ENCODE measurements around the gene YWHAQ. TPM values are rescaled to one million over a fixed set of nuclear protein-coding genes. Genes with fewer than 3 reads are reported as not detected.

Gene YWHAQ
- polyA plus RNA-seq, 2 of the 4 experiments (the other 2 are of a cell fraction): 661 to 833 TPM

GRCh38 chr2:9668687-9669345 lies 38.0 kb upstream of the YWHAQ start:
- CTCF ChIA-PET: interaction anchor here (1.2 to 2.1 kb wide), 2 partner anchors 12 to 34 kb away, joined by 3 to 7 read pairs; no protein-coding TSS in a partner anchor

GRCh38 chr2:9667826-9668225 lies 37.0 kb upstream of the YWHAQ start:
- 96% methylated on average over 3 of the region's 3 CpGs for WGBS (ENCODE audit: missing lambda C conversion rate)
- Histone ChIP-seq H3K4me2 (no peak overlapping the region), H3K4me3 (no peak overlapping the region), H3K9me3 (no peaks in the 10 kb centered on the region), H3K4me1 (peaks cover 27% of the 10 kb centered on the region), H3K27ac (peak overlapping the region; percentile 29 to 71; a peak in 4 of 6 replicates)
- POLR2A ChIA-PET: no interaction called here
- FAIRE-seq (no peak), DNase-seq (ENCODE audit: low read depth in 1 of 2, low spot score in 1 of 2) (no peak), ATAC-seq (no peak)
- CTCF ChIA-PET: interaction anchor here (1.6 to 2.0 kb wide), 3 partner anchors 8 to 102 kb away, joined by 4 to 6 read pairs (median 6); no protein-coding TSS in a partner anchor
- TF ChIP-seq RARB (CRISPR knock-in tag; IDR thresholded peaks at IDR 0.05) (no peak), ZC3H11A (IDR thresholded peaks at IDR 0.05) (no peak), ZNF302 (CRISPR knock-in tag; IDR thresholded peaks at IDR 0.05) (no peak), ATOH8 (CRISPR knock-in tag; IDR thresholded peaks at IDR 0.05; ENCODE audit: low read depth) (no peak), CBX8 (IDR thresholded peaks at IDR 0.05) (no peak), HDAC2 (IDR thresholded peaks at IDR 0.05) (no peak)

More at GRCh38 chr2:9668687-9669345, 38.0 kb upstream of the YWHAQ start:
- Histone ChIP-seq H3K27ac (peak overlapping the region; percentile 21 to 71; a peak in 5 of 6 replicates), H3K4me1 (peaks cover 27% of the 10 kb centered on the region), H3K9me3 (no peaks in the 10 kb centered on the region), H3K4me2 (peak overlapping the region; percentile 12; the same call in 2 of the 3 replicates), H3K4me3 (no peak overlapping the region)
- 45% methylated on average over 5 of the region's 5 CpGs for WGBS (ENCODE audit: missing lambda C conversion rate)
- POLR2A ChIA-PET: no interaction called here
- ATAC-seq: peak; percentile 10 to 43; a peak in 3 of 6 replicates
- no peak for FAIRE-seq
- no peak for DNase-seq (ENCODE audit: low read depth in 1 of 2, low spot score in 1 of 2)
- no peak for TF ChIP-seq RCOR1 (IDR thresholded peaks at IDR 0.05; ENCODE audit: low read depth, low read length)
- TF ChIP-seq CHD2 (IDR thresholded peaks at IDR 0.05; ENCODE audit: low read length, partially characterized antibody): no peak
- no peak for TF ChIP-seq FOSB (CRISPR knock-in tag; IDR thresholded peaks at IDR 0.05)
- TF ChIP-seq MAFK (IDR thresholded peaks at IDR 0.05; ENCODE audit: partially characterized antibody): no peak
- no peak for TF ChIP-seq POLR2A (IDR thresholded peaks at IDR 0.05; ENCODE audit: low read length)
- TF ChIP-seq BCL3 (IDR thresholded peaks at IDR 0.05): no peak
- TF ChIP-seq EP300 (IDR thresholded peaks at IDR 0.05): no peak
- no peak for TF ChIP-seq GATA3 (IDR thresholded peaks at IDR 0.05; ENCODE audit: borderline replicate concordance)
- no peak for TF ChIP-seq KDM1A (IDR thresholded peaks at IDR 0.05; ENCODE audit: low read depth)
- no peak for TF ChIP-seq CBX2 (IDR thresholded peaks at IDR 0.05; ENCODE audit: borderline replicate concordance, low read depth)
- no peak for TF ChIP-seq NPAS2 (CRISPR knock-in tag; IDR thresholded peaks at IDR 0.05; ENCODE audit: borderline replicate concordance)
- no peak for TF ChIP-seq HMGXB4 (CRISPR knock-in tag; IDR thresholded peaks at IDR 0.05; ENCODE audit: borderline replicate concordance)
- no peak for TF ChIP-seq EHMT2 (IDR thresholded peaks at IDR 0.05; ENCODE audit: low read depth)
- TF ChIP-seq ATOH8 (CRISPR knock-in tag; IDR thresholded peaks at IDR 0.05; ENCODE audit: low read depth): no peak
- TF ChIP-seq BHLHE40 (IDR thresholded peaks at IDR 0.05; ENCODE audit: low read depth, low read length): no peak
- TF ChIP-seq ELK1 (IDR thresholded peaks at IDR 0.05; ENCODE audit: low read depth, low read length): no peak
- TF ChIP-seq HDAC2 (IDR thresholded peaks at IDR 0.05): no peak
